ENCODE data around the gene MICAL3. TPM values are rescaled to one million over a fixed set of nuclear protein-coding genes. Genes with fewer than 3 reads are reported as not detected.

The MICAL3 gene
- total RNA-seq, 4 donors from 2014 or later: 24.3 to 29.7 (median 28.2) TPM

DNA sequence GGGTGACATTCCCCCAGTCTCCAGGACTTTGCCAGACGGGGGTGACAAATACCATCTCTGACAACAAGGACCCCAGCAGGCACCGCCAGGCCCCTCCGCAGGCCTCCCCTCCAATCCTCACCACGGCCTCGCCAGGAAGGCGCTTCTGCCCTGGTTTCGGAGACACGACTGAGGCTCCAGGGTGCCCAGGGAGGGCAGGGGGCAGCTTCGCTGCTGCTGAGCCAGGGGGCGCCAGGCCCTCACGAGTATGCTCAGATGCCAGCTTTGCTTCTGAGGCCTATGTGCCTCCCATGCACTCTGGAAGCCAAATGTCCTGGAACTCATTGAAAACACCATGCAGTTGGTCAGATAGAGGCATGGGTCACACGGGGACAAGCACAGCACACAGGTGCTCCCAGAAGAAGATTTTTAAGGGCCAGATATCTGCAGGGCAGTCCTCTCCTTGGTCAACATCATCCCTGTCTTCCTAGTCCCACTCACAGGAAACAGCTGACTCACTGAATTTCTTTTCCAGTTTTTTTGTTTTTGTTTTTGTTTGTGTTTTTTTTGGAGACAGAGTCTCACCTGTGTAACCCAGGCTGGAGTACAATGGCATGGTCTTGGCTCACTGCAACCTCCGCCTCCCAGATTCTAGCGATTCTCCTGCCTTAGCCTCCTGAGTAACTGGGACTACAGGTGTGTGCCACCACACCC, 270.0 kb downstream of the MICAL3 start:
- intact Hi-C loops (cut with DNase I; ENCODE audit: low total_unique reads): no loop called here
- WGBS, 2 donors: 91 to 94% methylated on average over 14 of the region's 14 CpGs
- H3K4me3 ChIP-seq (ENCODE audit: low read depth, poor library complexity, severe bottlenecking): no peak overlapping the region
- no peak for TF ChIP-seq POLR2A (IDR thresholded peaks at IDR 0.05)
- TF ChIP-seq, protein P1, sequence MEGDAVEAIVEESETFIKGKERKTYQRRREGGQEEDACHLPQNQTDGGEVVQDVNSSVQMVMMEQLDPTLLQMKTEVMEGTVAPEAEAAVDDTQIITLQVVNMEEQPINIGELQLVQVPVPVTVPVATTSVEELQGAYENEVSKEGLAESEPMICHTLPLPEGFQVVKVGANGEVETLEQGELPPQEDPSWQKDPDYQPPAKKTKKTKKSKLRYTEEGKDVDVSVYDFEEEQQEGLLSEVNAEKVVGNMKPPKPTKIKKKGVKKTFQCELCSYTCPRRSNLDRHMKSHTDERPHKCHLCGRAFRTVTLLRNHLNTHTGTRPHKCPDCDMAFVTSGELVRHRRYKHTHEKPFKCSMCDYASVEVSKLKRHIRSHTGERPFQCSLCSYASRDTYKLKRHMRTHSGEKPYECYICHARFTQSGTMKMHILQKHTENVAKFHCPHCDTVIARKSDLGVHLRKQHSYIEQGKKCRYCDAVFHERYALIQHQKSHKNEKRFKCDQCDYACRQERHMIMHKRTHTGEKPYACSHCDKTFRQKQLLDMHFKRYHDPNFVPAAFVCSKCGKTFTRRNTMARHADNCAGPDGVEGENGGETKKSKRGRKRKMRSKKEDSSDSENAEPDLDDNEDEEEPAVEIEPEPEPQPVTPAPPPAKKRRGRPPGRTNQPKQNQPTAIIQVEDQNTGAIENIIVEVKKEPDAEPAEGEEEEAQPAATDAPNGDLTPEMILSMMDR (IDR thresholded peaks at IDR 0.05): no peak
- no peak for DNase-seq (ENCODE audit: low spot score in 2 of 2)

DNA sequence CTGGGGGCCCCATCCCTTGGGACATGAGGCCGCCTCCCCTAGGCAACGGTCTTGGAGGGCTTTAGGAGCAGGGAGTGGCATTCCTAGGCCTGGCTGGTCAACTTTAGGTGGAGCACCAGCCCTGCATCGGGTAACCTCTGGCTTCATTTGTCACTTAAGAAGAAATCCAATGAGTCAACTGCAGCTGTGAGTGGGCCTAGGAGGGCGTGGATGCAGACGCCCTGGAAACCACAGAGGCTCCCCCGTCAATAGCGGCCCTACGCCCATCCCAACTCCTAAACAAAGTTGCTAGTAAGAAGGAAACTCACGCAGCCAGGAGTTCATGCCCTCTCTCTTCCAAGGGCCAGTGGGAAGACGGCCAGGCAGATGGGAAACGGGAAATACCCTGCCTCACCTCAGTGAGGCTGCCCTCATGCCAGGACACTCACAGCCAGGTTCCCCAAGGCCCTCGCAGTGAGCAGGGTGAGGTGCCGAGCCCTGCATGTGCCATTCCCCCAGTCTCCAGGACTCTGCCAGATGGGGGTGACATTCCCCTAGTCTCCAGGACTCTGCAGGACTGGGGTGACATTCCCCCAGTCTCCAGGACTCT, 270.9 kb downstream of the MICAL3 start:
- 78 to 81% methylated on average over 12 to 13 of the region's 13 CpGs for WGBS, 2 donors
- intact Hi-C loops (cut with DNase I; ENCODE audit: low total_unique reads): no loop called here
- H3K4me3 ChIP-seq (ENCODE audit: low read depth, poor library complexity, severe bottlenecking): no peak overlapping the region
- TF ChIP-seq POLR2A (IDR thresholded peaks at IDR 0.05): no peak
- TF ChIP-seq, protein P1 (IDR thresholded peaks at IDR 0.05): no peak
- no peak for DNase-seq (ENCODE audit: low spot score in 2 of 2)

DNA sequence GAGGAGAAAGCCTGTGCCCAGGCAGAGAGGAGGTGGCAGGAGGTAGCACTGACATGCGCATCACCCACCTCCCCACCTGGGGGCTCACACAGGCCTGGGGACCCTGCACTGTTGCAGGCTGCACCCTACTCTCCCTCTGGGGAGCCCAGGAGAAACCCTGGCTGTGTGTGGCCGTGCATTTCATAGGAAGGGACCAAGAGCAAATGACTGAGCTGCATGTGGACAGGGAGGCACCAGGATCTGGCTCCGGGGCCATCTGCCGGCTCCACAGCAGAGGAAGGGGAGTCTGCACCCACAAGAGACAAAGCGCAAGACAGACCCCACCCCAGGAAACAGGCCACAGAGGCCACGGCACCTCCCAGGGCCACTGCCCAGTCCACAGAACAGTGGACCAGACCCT, 272.8 kb downstream of the MICAL3 start:
- H3K4me3 ChIP-seq (ENCODE audit: low read depth, poor library complexity, severe bottlenecking): no peak overlapping the region
- WGBS, 2 donors: 89 to 91% methylated on average over 6 of the region's 6 CpGs
- no peak for DNase-seq (ENCODE audit: low spot score in 2 of 2)
- intact Hi-C loops (cut with DNase I; ENCODE audit: low total_unique reads): no loop called here
- TF ChIP-seq, protein P1 (IDR thresholded peaks at IDR 0.05): no peak
- no peak for TF ChIP-seq POLR2A (IDR thresholded peaks at IDR 0.05)

DNA sequence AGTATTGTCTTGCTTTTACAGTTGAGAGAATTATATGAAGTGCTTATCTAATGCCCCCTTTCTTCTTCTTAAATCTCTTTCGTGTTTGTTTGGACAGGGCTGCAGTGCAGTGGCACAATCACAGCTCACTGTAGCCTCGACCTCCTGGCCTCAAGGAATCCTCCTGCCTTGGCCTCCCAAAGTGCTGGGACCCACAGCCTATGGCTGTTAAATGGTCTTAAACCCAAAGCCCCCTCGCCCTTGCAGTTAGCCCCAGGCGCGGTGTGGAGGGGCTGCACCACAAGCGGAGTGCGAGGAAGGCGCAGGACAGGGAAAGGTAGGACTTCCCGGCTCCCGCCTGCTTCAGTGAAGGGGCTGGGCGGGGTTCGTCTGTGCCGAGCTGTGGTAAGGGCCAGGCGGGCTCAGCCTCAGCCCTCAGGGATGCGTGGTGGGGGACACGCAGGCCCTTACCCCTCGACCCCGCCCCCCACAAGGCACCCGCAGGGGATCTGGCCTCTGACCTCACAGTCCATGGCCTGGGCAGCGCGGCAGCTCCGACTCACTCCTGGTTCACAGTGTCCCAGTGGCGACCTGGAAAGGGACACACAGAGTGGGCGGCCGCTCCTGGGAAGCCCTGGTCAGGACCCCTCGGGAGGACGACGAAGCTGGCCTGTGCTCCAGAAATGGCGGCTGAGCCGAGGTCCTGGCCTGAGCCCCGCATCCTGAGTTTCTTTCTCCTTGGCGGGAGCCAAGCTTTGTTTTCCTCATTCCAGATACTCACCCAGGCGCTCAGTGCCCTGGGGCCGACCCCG, 274.6 kb downstream of the MICAL3 start:
- no peak for DNase-seq (ENCODE audit: low spot score in 2 of 2)
- 91 to 93% methylated on average over 35 of the region's 35 CpGs for WGBS, 2 donors
- intact Hi-C loops (cut with DNase I; ENCODE audit: low total_unique reads): no loop called here
- TF ChIP-seq, protein P1 (IDR thresholded peaks at IDR 0.05): no peak
- no peak for TF ChIP-seq POLR2A (IDR thresholded peaks at IDR 0.05)
- H3K4me3 ChIP-seq (ENCODE audit: low read depth, poor library complexity, severe bottlenecking): no peak overlapping the region

DNA sequence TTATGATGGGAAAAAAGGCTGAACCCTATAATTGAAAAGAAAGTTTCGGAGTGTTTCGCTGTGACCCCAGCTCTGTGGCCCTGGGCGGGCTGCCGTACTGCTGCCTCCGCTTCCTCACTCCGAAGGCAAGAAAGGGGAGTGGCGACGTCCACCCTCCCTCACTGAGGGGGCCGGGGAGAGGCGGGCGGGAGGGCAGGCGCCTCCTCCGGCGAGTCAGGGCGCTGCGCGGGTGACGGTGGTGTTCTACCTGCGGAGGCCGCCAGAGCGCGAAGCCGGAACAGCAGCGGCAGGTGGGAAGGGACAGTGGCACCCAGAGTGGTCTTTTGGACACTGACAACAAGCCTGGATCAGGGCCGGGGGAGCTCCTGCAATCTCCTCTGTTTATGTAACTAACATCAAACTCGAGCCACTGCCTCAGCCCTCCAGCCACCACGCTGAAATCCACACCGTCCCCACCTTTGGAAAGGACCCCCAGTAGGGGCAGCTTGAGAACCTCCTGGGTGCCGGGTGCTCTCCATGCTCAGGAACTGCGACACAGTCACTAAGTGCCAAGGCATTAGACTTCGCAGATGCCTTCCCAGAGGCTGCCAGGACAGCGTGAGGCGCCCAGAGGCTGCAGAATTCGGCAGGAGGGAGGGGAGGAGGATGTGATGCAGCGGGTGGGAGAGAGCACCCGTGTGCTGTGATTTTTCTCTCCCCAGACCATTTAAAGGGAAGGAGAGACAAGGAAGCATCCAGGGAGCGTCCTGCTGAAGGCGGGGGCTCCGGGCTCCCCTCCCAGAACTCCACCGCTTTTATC, 275.6 kb downstream of the MICAL3 start:
- WGBS, 2 donors: 81 to 84% methylated on average over 39 of the region's 40 CpGs
- TF ChIP-seq, protein P1 (IDR thresholded peaks at IDR 0.05): no peak
- TF ChIP-seq POLR2A (IDR thresholded peaks at IDR 0.05): no peak
- intact Hi-C loops (cut with DNase I; ENCODE audit: low total_unique reads): no loop called here
- H3K4me3 ChIP-seq (ENCODE audit: low read depth, poor library complexity, severe bottlenecking): no peak overlapping the region
- DNase-seq (ENCODE audit: low spot score in 2 of 2): no peak
